ENCODE measurements around the gene PTPRJ.
A peak's percentile ranks its signal among the peaks of the same experiment; 100 is the strongest.

PTPRJ gene

GRCh38 chr11:48079596-48079995, 99.2 kb downstream of the PTPRJ start:
- Mint-ChIP-seq H3K4me1 (no peaks in the 10 kb centered on the region), H3K27ac (peak overlapping the region in 1 of 3 experiments; percentile 48), H3K4me3 (no peak overlapping the region), H3K27me3 (ENCODE audit: low read depth) (peaks cover 11% of the 10 kb centered on the region), H3K9me3 (no peaks in the 10 kb centered on the region), H3K36me3 (ENCODE audit: low read depth) (no peaks in the 10 kb centered on the region)
- TF ChIP-seq CTCF (IDR thresholded peaks at IDR 0.05; ENCODE audit: unreplicated experiment in 3 of 3), result no peak

GRCh38 chr11:48080301-48080861, 100.0 kb downstream of the PTPRJ start:
- peaks cover 11% of the 10 kb centered on the region for H3K27me3 Mint-ChIP-seq (ENCODE audit: low read depth)
- no peaks in the 10 kb centered on the region for H3K4me1 Mint-ChIP-seq
- H3K4me3 Mint-ChIP-seq, result no peak overlapping the region
- no peak for TF ChIP-seq CTCF (IDR thresholded peaks at IDR 0.05; ENCODE audit: unreplicated experiment in 3 of 3)
- no peak overlapping the region for H3K27ac Mint-ChIP-seq
- H3K9me3 Mint-ChIP-seq, result no peaks in the 10 kb centered on the region
- H3K36me3 Mint-ChIP-seq (ENCODE audit: low read depth), result no peaks in the 10 kb centered on the region

GRCh38 chr11:48081151-48082010, 101.0 kb downstream of the PTPRJ start:
- H3K27me3 Mint-ChIP-seq (ENCODE audit: low read depth), result peaks cover 7% of the 10 kb centered on the region
- no peak overlapping the region for H3K27ac Mint-ChIP-seq
- no peaks in the 10 kb centered on the region for H3K36me3 Mint-ChIP-seq (ENCODE audit: low read depth)
- no peak overlapping the region for H3K4me3 Mint-ChIP-seq
- no peaks in the 10 kb centered on the region for H3K9me3 Mint-ChIP-seq
- TF ChIP-seq CTCF (IDR thresholded peaks at IDR 0.05; ENCODE audit: unreplicated experiment in 3 of 3), result no peak
- H3K4me1 Mint-ChIP-seq, result no peaks in the 10 kb centered on the region

GRCh38 chr11:48082771-48083170, 102.4 kb downstream of the PTPRJ start:
- no peaks in the 10 kb centered on the region for H3K9me3 Mint-ChIP-seq
- no peak overlapping the region for H3K27ac Mint-ChIP-seq
- H3K36me3 Mint-ChIP-seq (ENCODE audit: low read depth), result no peaks in the 10 kb centered on the region
- H3K4me1 Mint-ChIP-seq, result peaks cover 1% of the 10 kb centered on the region
- no peak overlapping the region for H3K4me3 Mint-ChIP-seq
- peaks cover 7% of the 10 kb centered on the region for H3K27me3 Mint-ChIP-seq (ENCODE audit: low read depth)
- TF ChIP-seq CTCF (IDR thresholded peaks at IDR 0.05; ENCODE audit: unreplicated experiment in 3 of 3), result no peak

- peaks cover 4% of the 10 kb centered on the region for H3K27me3 Mint-ChIP-seq (ENCODE audit: low read depth)
- no peak overlapping the region for H3K4me3 Mint-ChIP-seq
- no peaks in the 10 kb centered on the region for H3K36me3 Mint-ChIP-seq (ENCODE audit: low read depth)
- no peaks in the 10 kb centered on the region for H3K9me3 Mint-ChIP-seq
- no peak overlapping the region for H3K27ac Mint-ChIP-seq
- peaks cover 6% of the 10 kb centered on the region for H3K4me1 Mint-ChIP-seq
- no peak for TF ChIP-seq CTCF (IDR thresholded peaks at IDR 0.05; ENCODE audit: unreplicated experiment in 3 of 3)
Measured at GRCh38 chr11:48083421-48083820, 103.1 kb downstream of the PTPRJ start.

All from nephron (organoid).